ENCODE data around the gene PLCB3. TPM values are rescaled to one million over a fixed set of nuclear protein-coding genes. Genes with fewer than 3 reads are reported as not detected.

Gene PLCB3
- total RNA-seq = 10 to 100 TPM; 13.9 to 16.4 TPM

GRCh38 chr11:64251016-64251752, at the start of gene PLCB3:
PLCB3 (plus strand) TSS chr11:64251530; CDS start chr11:64251650, 120 bp downstream.
- DNase-seq (ENCODE audit: low spot score) (no peak), ATAC-seq (peak; percentile 80 to 85)
- Mint-ChIP-seq H3K9me3 (no peaks in the 10 kb centered on the region), H3K27me3 (no peaks in the 10 kb centered on the region), H3K4me3 (peak within 1 kb of the TSS; percentile 89), H3K27ac (peak within 1 kb of the TSS in 1 of 2 donors; percentile 70), H3K4me1 (ENCODE audit: low read depth in 2 of 2) (peaks cover 12 to 27% of the 10 kb centered on the region in 2 donors), H3K36me3 (no peaks in the 10 kb centered on the region)

DNA sequence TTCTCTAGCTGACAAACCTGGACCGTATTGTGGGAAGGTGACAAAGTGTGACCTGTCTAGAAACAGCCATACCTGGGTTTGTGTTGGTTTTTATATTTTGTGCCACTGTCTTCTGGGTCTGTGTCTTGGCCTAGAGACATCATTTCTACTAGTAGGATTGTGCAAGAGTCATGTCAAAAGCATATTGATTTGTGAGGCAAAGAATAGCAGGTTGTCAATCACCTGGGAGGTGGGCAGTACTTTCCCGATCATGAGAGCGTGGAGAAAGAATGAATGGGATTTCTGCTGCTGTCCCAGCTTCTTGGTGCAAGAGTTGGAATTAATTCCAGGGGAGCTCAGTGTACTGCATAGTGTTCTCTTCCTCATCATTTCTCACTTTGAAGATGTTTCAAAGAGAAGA, 49.8 kb upstream of the PLCB3 start:
- no peak for DNase-seq (ENCODE audit: low spot score)
- H3K27ac Mint-ChIP-seq = no peak overlapping the region

GRCh38 chr11:64202992-64203391, 48.3 kb upstream of the PLCB3 start:
- Mint-ChIP-seq H3K9me3 (no peaks in the 10 kb centered on the region), H3K27ac (peak overlapping the region in 1 of 2 donors; percentile 97), H3K4me3 (no peak overlapping the region), H3K4me1 (ENCODE audit: low read depth in 2 of 2) (peaks cover 25 to 32% of the 10 kb centered on the region in 2 donors), H3K36me3 (peaks cover 36% of the 10 kb centered on the region), H3K27me3 (no peaks in the 10 kb centered on the region)
- DNase-seq (ENCODE audit: low spot score) = no peak
- no peak for ATAC-seq

More for the DNA sequence above, 49.8 kb upstream of the PLCB3 start:
- Mint-ChIP-seq H3K36me3 (peaks cover 46% of the 10 kb centered on the region), H3K27me3 (no peaks in the 10 kb centered on the region), H3K4me1 (ENCODE audit: low read depth in 2 of 2) (peaks cover 21 to 33% of the 10 kb centered on the region in 2 donors), H3K4me3 (no peak overlapping the region), H3K9me3 (no peaks in the 10 kb centered on the region)
- no peak for ATAC-seq

DNA sequence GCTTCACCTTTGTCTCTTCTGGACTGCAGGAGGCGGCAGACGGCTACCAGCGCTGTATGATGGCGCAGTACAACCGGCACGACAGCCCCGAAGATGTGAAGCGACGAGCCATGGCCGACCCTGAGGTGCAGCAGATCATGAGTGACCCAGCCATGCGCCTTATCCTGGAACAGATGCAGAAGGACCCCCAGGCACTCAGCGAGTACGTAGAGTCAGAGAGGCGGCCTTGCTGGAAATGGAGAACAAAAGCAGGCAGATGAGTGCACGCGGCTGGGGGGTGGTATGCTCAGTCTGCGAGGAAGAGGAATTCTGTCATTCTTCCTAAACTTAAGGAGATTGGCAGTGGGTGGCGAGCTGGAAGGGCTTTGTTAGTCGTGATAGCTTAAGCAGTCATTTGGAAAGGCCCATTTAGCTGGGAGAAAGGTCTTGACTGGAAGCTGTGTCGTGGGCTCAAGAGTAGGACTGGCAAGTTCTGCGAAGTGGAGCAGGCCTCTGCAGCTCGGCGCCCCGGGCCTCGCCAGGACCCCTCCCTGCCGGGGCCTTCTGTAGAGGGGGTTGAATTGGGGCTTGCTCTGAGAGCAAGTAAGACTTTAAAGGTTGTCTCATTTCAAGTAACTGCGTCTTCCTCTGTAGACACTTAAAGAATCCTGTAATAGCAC, 47.8 kb upstream of the PLCB3 start:
- no peak for ATAC-seq
- Mint-ChIP-seq H3K27me3 (no peaks in the 10 kb centered on the region), H3K4me3 (no peak overlapping the region), H3K27ac (peak overlapping the region in 1 of 2 donors; percentile 97), H3K4me1 (ENCODE audit: low read depth in 2 of 2) (peaks cover 25 to 34% of the 10 kb centered on the region in 2 donors), H3K36me3 (peaks cover 36% of the 10 kb centered on the region), H3K9me3 (no peaks in the 10 kb centered on the region)
- DNase-seq (ENCODE audit: low spot score) = no peak

DNA sequence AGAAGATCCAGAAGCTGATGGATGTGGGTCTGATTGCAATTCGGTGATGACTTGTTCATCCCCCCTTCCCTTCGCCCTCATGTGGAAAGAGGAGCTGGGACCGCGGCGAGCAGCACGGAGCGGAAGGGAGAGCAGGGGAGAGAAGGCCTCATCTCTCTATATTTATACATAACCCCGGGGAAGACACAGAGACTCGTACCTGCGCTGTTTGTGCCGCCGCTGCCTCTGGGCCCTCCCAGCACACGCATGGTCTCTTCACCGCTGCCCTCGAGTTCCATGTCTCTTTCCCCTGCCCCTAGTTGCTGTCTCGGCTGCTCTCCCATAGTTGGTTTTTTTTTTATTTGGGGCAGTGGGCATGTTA, 47.3 kb upstream of the PLCB3 start:
- DNase-seq (ENCODE audit: low spot score) (no peak), ATAC-seq (no peak)
- H3K27ac Mint-ChIP-seq = peak overlapping the region; percentile 95 to 97
- H3K4me3 Mint-ChIP-seq = no peak overlapping the region
- H3K27me3 Mint-ChIP-seq = no peaks in the 10 kb centered on the region
- no peaks in the 10 kb centered on the region for H3K9me3 Mint-ChIP-seq
- peaks cover 36% of the 10 kb centered on the region for H3K36me3 Mint-ChIP-seq
- H3K4me1 Mint-ChIP-seq (ENCODE audit: low read depth in 2 of 2) = peaks cover 28 to 38% of the 10 kb centered on the region in 2 donors

DNA sequence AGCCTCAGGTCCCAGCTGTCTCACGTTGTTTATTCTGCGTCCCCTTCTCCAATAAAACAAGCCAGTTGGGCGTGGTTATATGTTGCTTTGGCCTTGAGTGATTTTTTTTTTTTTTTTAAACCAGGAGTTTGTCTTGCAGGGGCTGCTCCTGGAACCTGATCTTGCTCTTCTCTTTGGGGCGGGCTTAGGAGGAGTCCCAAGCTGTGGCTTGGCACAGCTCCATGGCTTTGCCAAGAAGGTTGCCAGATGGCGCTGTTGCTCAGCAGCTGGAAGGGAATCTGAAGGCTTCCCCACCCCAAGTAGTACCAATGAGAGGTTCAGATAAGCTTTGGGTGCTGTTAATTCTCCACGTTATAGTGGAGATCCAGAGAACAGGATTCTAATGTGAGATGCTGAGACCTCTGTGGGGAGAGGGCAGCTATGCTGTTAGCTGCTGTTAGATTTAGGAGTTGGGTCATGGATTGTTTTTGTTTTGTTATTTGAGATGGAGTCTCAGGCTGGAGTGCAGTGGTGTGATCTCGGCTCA, 46.8 kb upstream of the PLCB3 start:
- Mint-ChIP-seq H3K9me3 (no peaks in the 10 kb centered on the region), H3K4me1 (ENCODE audit: low read depth in 2 of 2) (peaks cover 31 to 40% of the 10 kb centered on the region in 2 donors)

DNA sequence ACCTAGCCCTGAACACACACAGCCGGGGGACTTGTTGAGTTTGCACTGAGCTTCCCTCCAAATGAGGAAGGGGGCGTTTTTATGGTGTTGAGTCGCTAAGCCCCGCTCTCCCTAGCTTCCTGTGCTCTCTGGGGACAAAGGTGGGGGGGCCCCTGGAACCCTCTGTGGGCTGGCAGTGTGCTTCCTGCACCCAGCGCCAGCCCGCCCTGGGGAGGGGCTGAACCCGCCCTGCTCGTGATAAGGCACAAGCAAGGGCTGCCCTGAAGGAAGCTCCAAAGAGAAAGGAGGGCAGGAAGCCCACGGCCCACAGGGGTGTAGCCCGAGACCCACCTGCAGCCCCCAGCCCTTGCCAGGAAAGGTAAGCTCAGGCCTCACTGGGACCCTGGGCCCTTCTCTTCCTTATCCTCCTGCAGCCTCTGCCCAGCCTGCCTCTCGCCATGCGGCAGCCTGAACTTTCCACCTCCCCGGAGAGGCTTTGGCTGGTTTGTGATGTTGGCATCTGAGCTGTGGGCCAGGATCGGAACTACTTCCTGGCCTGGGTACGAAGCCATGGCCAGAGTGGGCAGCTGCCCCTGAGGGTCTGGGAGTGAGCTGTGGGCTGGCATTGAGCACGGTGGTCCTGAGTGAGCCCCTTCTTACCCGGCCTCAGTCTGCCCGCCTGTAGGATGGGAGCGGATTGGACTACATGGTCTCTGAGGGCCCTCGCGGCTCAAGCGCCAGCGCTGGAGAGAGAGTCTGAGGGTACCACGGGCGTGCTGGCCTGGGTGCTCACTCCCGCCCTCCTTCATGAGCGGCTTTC, 44.7 kb upstream of the PLCB3 start, which contains the start of gene FERMT3:
Gene FERMT3, plus strand, starts transcription at position 265 of the 799 bp plus-strand sequence. CDS start 644 bp downstream, outside the sequence.
- H3K9me3 Mint-ChIP-seq = no peaks in the 10 kb centered on the region
- H3K36me3 Mint-ChIP-seq = peaks cover 25% of the 10 kb centered on the region
- peak; percentile 84 for DNase-seq (ENCODE audit: low spot score)
- H3K4me1 Mint-ChIP-seq (ENCODE audit: low read depth in 2 of 2) = peaks cover 27 to 41% of the 10 kb centered on the region in 2 donors
- H3K27ac Mint-ChIP-seq = peak within 1 kb of the TSS; percentile 95 to 97
- peak within 1 kb of the TSS; percentile 90 for H3K4me3 Mint-ChIP-seq
- peak; percentile 57 to 67 for ATAC-seq
- H3K27me3 Mint-ChIP-seq = no peaks in the 10 kb centered on the region

More for the DNA sequence above, 46.8 kb upstream of the PLCB3 start:
- ATAC-seq (no peak), DNase-seq (ENCODE audit: low spot score) (peak; percentile 80)
- no peaks in the 10 kb centered on the region for H3K27me3 Mint-ChIP-seq
- peak overlapping the region; percentile 95 to 97 for H3K27ac Mint-ChIP-seq
- H3K4me3 Mint-ChIP-seq = peak overlapping the region; percentile 76
- H3K36me3 Mint-ChIP-seq = peaks cover 36% of the 10 kb centered on the region

DNA sequence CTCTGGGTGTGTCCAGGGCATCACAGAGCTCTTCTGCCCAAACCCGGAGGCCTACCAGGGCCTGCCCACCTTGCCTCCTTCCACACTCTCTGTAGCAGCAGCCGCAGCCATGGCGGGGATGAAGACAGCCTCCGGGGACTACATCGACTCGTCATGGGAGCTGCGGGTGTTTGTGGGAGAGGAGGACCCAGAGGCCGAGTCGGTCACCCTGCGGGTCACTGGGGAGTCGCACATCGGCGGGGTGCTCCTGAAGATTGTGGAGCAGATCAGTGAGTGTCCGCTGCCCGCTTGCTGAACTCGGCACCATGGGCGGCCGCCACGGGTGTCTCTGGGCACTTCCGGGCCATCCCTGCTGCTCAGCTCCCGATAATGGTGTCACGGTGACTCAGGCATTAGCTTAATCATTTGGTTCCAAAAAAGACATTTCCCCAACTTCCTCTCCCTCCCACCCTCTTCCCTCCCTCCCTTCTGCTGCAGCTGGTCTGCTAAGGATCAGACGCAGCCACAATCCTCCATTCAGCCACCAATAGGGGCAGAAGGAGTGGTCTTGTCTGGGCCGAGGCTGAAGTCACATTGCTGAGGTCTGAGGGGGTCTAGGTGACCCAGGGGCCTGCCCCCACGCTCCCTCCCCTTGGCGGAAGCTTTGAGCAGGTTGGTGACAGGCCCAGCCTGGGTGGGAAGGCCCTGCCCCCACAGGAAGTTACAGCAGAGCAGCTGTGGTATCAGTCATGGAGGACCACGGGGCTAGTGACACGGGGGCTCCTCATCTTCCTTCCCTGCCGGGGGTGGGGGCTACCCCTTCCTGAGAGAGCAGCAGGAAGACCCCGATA, 43.9 kb upstream of the PLCB3 start:
- Mint-ChIP-seq H3K27me3 (no peaks in the 10 kb centered on the region), H3K27ac (peak overlapping the region; percentile 95 to 97), H3K4me1 (ENCODE audit: low read depth in 2 of 2) (peaks cover 31 to 47% of the 10 kb centered on the region in 2 donors), H3K9me3 (no peaks in the 10 kb centered on the region), H3K36me3 (peaks cover 28% of the 10 kb centered on the region), H3K4me3 (peak overlapping the region; percentile 90)
- ATAC-seq = peak; percentile 89 to 92
- peak; percentile 93 for DNase-seq (ENCODE audit: low spot score)

DNA sequence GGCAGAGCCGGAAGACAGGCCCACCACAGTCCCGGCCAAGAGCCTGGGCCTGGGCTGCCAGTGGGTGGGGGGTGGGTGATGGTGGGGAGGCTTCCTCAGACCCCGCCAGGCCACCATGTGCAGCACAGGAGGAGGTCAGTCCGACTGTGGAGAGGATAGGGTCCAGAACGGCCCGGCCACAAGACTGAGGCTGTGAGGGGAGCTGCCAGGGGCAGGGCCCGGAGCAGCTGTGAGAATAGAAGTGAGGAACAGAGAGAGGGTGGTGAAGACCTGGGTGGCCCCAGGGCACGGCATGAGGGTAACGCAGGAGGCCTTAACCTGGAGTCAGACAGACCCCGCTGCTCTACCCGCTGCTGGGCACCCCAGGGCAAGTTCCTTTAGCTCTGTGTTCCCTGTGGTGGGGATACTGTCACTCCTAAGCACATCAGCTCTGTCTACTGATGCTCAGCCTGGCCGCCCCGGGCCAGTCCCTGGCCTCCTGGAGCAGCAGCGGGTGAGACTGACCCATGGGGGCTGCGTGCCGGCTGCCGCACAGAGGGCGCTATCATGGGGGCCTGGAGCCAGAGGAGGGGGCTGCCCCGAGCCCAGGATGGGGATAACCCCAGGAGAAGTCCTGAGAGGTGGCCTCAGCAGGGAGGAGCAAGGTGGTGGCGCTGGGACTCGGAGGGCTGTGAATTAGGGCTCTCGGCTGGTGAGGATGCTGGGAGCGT, 43.1 kb upstream of the PLCB3 start:
- no peak for DNase-seq (ENCODE audit: low spot score)

GRCh38 chr11:64208796-64209562, 42.4 kb upstream of the PLCB3 start:
- peak overlapping the region; percentile 90 for H3K4me3 Mint-ChIP-seq
- peak overlapping the region; percentile 95 to 97 for H3K27ac Mint-ChIP-seq
- DNase-seq (ENCODE audit: low spot score) = no peak
- H3K36me3 Mint-ChIP-seq = peaks cover 16% of the 10 kb centered on the region
- no peaks in the 10 kb centered on the region for H3K9me3 Mint-ChIP-seq
- H3K4me1 Mint-ChIP-seq (ENCODE audit: low read depth in 2 of 2) = peaks cover 30 to 53% of the 10 kb centered on the region in 2 donors
- H3K27me3 Mint-ChIP-seq = no peaks in the 10 kb centered on the region
- no peak for ATAC-seq

More for the DNA sequence above, 43.1 kb upstream of the PLCB3 start:
- no peaks in the 10 kb centered on the region for H3K27me3 Mint-ChIP-seq
- no peaks in the 10 kb centered on the region for H3K9me3 Mint-ChIP-seq
- H3K27ac Mint-ChIP-seq = peak overlapping the region; percentile 95 to 97
- H3K4me3 Mint-ChIP-seq = peak overlapping the region; percentile 90
- peak in 1 of 2 donors; percentile 0 for ATAC-seq
- H3K36me3 Mint-ChIP-seq = peaks cover 22% of the 10 kb centered on the region
- peaks cover 32 to 53% of the 10 kb centered on the region in 2 donors for H3K4me1 Mint-ChIP-seq (ENCODE audit: low read depth in 2 of 2)

GRCh38 chr11:64209563-64209843, 41.8 kb upstream of the PLCB3 start:
- Mint-ChIP-seq H3K27ac (peak overlapping the region; percentile 95 to 97), H3K4me3 (peak overlapping the region; percentile 90), H3K36me3 (peaks cover 11% of the 10 kb centered on the region), H3K27me3 (no peaks in the 10 kb centered on the region), H3K4me1 (ENCODE audit: low read depth in 2 of 2) (peaks cover 25 to 49% of the 10 kb centered on the region in 2 donors), H3K9me3 (no peaks in the 10 kb centered on the region)
- no peak for ATAC-seq
- no peak for DNase-seq (ENCODE audit: low spot score)

All from natural killer cell treated with Interleukin-12 subunit alpha and Interleukin-12 subunit beta and Interleukin-15 and Interleukin-18, amount 100 ng/mL, for 72 hours (primary cell).